ENCODE results near the gene ASF1B.
A peak's percentile ranks its signal among the peaks of the same experiment; 100 is the strongest.
"Not testable (repeated sequence)": the region's sequence is repeated elsewhere in the genome, so short reads cannot be mapped to it uniquely, and the experiment has no call there.

The ASF1B gene

DNA sequence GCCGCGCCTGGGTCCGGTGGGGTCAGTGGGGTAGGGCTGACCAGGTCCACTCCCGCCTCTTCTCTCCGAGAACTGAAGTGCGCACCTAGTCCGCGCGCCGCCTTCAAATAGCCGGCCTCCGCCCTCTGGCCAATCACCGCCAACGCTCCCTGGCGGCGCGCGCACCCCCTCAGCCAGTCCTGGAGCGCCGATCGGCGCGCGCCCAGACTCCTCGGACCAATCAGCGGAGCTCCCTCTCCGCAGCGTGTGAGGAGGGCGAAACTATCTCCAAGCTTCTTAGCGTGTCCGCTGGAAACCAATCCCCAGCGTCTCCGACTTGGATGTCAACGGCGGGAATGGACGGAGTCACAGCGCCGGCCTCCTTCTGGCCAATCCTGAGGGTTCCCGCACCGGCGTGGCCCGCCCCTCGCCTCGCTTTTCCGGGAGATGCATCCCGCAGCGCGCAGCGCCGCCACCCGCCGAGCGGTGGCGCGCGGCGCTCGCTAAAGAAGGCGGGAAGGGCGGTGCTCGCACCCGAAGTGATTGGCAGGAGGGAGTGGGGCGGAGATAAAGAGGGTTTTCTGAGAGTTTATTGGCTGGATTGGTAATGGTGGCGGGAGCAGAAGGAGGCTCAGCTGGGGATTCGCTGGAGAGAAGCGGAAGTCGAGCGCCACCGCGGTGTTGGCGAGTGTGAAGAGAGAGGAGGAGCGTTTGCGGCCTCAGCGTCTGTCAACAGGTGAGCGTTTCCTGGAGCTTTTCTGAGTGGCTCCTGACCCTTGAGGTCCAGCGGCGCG, at the start of gene ASF1B:
Gene ASF1B, minus strand, starts transcription at position 81 of the 773 bp plus-strand sequence. CDS start 133 bp downstream, outside the sequence.
- peak; percentile 99 for DNase-seq (ENCODE audit: low read depth)
- TF ChIP-seq, protein P1, sequence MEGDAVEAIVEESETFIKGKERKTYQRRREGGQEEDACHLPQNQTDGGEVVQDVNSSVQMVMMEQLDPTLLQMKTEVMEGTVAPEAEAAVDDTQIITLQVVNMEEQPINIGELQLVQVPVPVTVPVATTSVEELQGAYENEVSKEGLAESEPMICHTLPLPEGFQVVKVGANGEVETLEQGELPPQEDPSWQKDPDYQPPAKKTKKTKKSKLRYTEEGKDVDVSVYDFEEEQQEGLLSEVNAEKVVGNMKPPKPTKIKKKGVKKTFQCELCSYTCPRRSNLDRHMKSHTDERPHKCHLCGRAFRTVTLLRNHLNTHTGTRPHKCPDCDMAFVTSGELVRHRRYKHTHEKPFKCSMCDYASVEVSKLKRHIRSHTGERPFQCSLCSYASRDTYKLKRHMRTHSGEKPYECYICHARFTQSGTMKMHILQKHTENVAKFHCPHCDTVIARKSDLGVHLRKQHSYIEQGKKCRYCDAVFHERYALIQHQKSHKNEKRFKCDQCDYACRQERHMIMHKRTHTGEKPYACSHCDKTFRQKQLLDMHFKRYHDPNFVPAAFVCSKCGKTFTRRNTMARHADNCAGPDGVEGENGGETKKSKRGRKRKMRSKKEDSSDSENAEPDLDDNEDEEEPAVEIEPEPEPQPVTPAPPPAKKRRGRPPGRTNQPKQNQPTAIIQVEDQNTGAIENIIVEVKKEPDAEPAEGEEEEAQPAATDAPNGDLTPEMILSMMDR (conservative IDR thresholded peaks at IDR 0.05; ENCODE audit: low read depth, low read length), result peak; percentile 72
- H3K4me3 ChIP-seq (ENCODE audit: low read length), result peak within 1 kb of the TSS; percentile 72

DNA sequence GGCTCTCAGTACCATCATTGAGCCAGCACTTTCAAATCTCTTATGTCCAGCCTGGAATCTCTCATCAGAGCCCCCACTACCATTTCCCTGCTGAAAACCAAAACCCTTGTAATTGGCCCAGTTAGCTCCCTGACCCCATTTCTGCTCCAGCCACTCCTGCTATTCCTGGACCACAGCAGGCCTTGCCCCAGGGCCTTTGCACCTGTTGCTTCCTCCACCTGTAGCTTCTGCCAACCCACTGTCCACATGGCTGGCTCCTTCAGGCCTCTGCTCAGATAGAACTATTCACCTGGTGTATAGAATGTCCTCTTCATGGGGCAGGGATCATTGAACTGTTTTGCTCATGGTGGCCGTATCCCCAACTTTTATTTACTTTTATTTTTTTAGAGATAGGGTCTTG, 49.3 kb upstream of the ASF1B start:
- not testable (repeated sequence) for DNase-seq (ENCODE audit: low read depth)

DNA sequence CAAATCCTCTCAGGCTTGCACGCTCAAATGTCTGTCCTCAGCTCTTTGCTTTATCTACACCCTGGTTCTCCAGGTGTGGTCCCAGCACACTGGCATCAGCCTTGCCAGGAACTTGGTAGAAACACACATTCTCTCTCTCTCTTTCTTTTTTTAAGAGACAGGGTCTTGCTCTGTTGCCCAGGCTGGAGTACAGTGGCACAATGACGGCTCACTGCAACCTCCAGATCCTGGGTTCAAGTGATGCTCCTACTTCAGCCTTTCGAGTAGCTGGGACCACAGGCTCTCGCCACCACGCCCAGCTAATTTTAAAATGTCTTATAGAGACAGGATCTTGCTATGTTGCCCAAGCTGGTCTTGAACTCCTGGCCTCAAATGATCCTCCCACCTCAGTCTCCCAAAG, 48.8 kb upstream of the ASF1B start:
- DNase-seq (ENCODE audit: low read depth), result no peak
- TF ChIP-seq, protein P1 (conservative IDR thresholded peaks at IDR 0.05; ENCODE audit: low read depth, low read length), result no peak
- no peak overlapping the region for H3K4me3 ChIP-seq (ENCODE audit: low read length)

More for the DNA sequence above, 49.3 kb upstream of the ASF1B start:
- not testable (repeated sequence) for H3K4me3 ChIP-seq (ENCODE audit: low read length)

DNA sequence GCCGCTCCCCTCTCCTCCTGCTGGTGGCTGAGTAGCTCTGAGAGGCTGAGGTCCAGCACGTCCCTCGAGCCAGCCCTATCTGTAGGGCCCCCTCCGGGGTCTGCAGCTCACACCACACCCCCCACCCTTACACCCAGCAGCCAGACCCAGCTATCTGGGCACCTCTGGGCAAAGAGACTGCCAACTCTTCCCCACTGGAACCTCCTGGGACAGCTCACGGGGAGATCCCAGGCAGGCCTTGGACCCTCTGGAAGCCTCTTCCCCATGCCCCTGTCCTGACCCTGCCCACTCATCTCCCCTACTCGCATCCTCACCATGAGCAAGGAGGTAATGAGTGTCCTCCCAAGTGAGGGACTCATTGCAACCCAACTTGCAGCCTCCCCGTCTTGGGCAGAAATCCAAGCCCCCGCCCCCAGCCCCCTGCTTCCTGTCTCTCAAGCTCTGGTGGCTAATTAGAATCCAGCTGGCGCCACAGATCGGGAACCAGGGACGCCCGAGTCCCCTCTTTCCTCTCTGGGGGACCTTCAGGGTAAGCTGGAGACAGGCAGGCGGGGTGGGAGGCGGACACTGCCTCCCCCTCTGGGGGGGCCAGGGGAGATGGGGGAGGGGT, 47.5 kb upstream of the ASF1B start:
- no peak overlapping the region for H3K4me3 ChIP-seq (ENCODE audit: low read length)
- TF ChIP-seq, protein P1 (conservative IDR thresholded peaks at IDR 0.05; ENCODE audit: low read depth, low read length), result no peak
- DNase-seq (ENCODE audit: low read depth), result no peak

DNA sequence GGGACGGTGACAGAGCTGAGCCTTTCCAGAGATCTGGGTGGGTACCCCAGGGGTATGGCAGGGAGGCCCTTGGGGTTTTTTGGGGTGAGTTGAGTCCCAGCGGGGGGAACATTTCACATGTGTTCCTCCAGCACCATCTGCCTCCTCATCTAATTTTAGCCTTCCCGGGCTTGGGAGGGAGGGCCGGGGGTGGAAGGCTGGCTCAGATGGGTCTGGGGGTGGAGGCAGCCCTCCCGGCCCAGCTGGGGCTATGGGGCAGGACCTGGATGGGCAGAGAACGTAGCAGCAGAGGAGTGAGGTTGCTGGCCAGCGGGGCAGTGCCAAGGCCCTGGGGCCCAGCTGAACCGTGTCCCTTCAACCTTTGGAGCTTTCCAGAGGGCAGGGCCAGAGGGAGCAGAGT, 46.1 kb upstream of the ASF1B start:
- no peak for DNase-seq (ENCODE audit: low read depth)
- H3K4me3 ChIP-seq (ENCODE audit: low read length), result no peak overlapping the region
- TF ChIP-seq, protein P1 (conservative IDR thresholded peaks at IDR 0.05; ENCODE audit: low read depth, low read length), result no peak

DNA sequence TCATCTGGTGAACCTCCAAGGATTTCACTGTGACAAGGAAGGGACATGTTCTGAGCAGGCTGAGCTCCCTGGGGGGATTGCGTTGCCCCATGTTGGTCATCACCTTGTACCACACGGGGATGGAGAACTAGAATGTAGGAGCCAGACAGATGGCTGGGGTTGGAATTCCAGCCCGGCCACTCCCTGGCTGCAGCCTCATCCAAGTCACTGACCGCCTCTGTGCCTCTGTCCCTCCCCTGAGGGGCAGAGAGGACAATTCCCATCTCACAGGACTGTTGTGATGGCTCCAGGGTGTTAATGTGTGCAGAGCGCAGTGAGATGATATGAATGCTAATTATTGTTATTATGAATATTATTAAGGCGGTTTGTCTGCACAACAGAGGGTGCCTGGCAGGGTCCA, 45.5 kb upstream of the ASF1B start:
- H3K4me3 ChIP-seq (ENCODE audit: low read length), result no peak overlapping the region
- no peak for DNase-seq (ENCODE audit: low read depth)
- TF ChIP-seq, protein P1 (conservative IDR thresholded peaks at IDR 0.05; ENCODE audit: low read depth, low read length), result no peak

DNA sequence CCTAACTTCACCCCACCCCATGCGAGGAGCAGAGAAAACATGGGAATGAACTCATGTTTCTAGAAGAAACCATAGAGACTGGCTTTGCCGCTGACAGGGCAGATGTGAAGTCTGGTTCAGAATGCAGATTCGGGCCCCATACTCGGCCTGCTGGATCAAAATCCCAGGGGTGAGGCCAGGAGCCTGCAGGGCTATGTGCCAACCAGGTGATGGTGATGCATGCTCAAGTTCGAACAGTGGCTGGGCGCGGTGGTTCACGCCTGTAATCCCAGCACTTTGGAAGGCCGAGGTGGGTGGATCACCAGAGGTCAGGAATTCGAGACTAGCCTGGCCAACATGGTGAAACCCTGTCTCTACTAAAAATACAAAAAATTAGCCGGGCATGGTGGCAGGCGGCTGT, 44.8 kb upstream of the ASF1B start:
- H3K4me3 ChIP-seq (ENCODE audit: low read length); DNase-seq (ENCODE audit: low read depth): not testable (repeated sequence)

DNA sequence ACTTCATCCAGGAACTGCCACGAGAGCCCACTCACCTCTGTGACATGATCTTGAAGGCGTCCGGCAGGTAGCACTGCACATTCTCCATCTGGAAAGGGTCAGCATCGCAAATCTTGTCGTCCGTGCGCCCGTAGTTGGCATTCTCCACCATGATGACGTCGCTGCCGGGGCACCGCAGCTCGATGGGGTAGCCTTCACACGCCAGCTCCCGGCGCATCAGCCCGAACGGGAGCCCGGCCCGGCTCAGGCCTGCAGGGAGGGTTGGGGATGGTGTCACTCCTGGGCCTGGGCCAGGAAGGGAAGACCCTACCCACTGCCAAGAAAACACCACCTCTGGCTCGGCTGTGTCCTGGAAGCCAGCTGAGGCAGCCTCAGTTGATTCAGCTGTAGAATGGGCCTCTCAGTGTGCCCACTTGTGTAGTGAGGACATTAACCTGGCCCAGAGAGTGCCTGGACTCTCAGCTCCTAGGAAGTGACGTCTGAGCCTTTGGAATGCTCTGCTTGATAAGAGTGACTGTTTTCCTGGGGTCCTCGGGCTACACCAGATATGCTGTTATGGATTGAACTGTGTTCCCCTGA, 41.2 kb upstream of the ASF1B start:
- DNase-seq (ENCODE audit: low read depth), result no peak
- H3K4me3 ChIP-seq (ENCODE audit: low read length), result no peak overlapping the region
- TF ChIP-seq, protein P1 (conservative IDR thresholded peaks at IDR 0.05; ENCODE audit: low read depth, low read length), result no peak

All from retinal pigment epithelial cell (primary cell).